K562 (cell line): Measurements from ENCODE around the gene MRPS6. TPM values are rescaled to one million over a fixed set of nuclear protein-coding genes. Genes with fewer than 3 reads are reported as not detected.

Experiments used
- BHLHE40 ChIP-seq: IDR thresholded peaks from 2 replicates; pipeline ENCODE4 v1.6.1; 2011; ENCODE audit warnings: low read length, improper control_type of control experiment
- BRD9 ChIP-seq: fragments of 450-650 bp; IDR thresholded peaks from 2 replicates; pipeline ENCODE4 v1.6.1; 2018; ENCODE audit warnings: low read depth; ENCODE audit not compliant: partially characterized antibody
- CCAR2 ChIP-seq: fragments of 200-400 bp; formaldehyde crosslinking; IDR thresholded peaks from 2 replicates; pipeline ENCODE4 v1.6.1; 2017; ENCODE audit warnings: mild to moderate bottlenecking, low read depth, low read length
- EP400 ChIP-seq: fragments of 450-650 bp; IDR thresholded peaks from 2 replicates; pipeline ENCODE4 v1.6.1; 2017; ENCODE audit warnings: antibody characterized with exemption, mild to moderate bottlenecking, moderate library complexity
- NFE2 ChIP-seq: IDR thresholded peaks from 2 replicates; pipeline ENCODE4 v1.6.1; 2014; ENCODE audit warnings: antibody characterized with exemption, low read depth
- PML ChIP-seq: IDR thresholded peaks from 2 replicates; pipeline ENCODE4 v1.6.1; 2012; ENCODE audit warnings: low read length, inconsistent platforms
- POLR2AphosphoS2 ChIP-seq: IDR thresholded peaks from 2 replicates; pipeline ENCODE4 v1.6.1; 2012; ENCODE audit warnings: low read length, improper control_type of control experiment
- PYGO2 ChIP-seq: fragments of 450-650 bp; IDR thresholded peaks from 2 replicates; pipeline ENCODE4 v1.6.1; 2016; ENCODE audit warnings: mild to moderate bottlenecking, missing genetic modification characterization, moderate library complexity, missing compliant biosample characterization
- SUPT5H ChIP-seq: fragments of 450-650 bp; IDR thresholded peaks from 2 replicates; pipeline ENCODE4 v1.6.1; 2016
- ZNF134 ChIP-seq: fragments of 250-450 bp; sonication (Bioruptor Pico); conservative IDR thresholded peaks from 2 replicates; pipeline ENCODE4 v1.4.0; 2020
- ZNF408 ChIP-seq: fragments of 250-450 bp; sonication (Bioruptor Pico); IDR thresholded peaks from 2 replicates; pipeline ENCODE4 v1.4.0; 2020; ENCODE audit warnings: low read depth, mild to moderate bottlenecking, moderate library complexity
- ZNF766 ChIP-seq: fragments of 200-800 bp; sonication (Bioruptor generic); conservative IDR thresholded peaks from 2 replicates; pipeline ENCODE4 v1.6.1; 2016; ENCODE audit warnings: missing genetic modification characterization, missing compliant biosample characterization
- polyA plus RNA-seq, 8 experiments: library from polyadenylated mRNA; depleted of rRNA in 4 of 8; stranded (reverse) in 5 of 8; unstranded in 3 of 8; fragments of >200 nt; fragmentation: Nextera tagmentation in 2 of 8; fragmentation: Illumina TruSeq in 1 of 8; extraction: Ambion mirVana in 2 of 8; extraction: Trizol in 1 of 8; gene quantifications; 2 replicates each; pipeline versions ENCODE4 v1.2.1 to v1.2.3, GENCODE V29; 2011 to 2014; ENCODE audit warnings: inconsistent platforms in 1 of 8, missing spikeins in 1 of 8
- total RNA-seq, 7 experiments: library from RNA; depleted of rRNA in 6 of 7; stranded (reverse); fragments of >200 nt in 6 of 7; fragmentation: Illumina TruSeq in 2 of 7; extraction: Trizol in 2 of 7; gene quantifications; 2 replicates each; pipeline versions ENCODE4 v1.2.1 to v1.2.3, GENCODE V29; 2011 to 2021; ENCODE audit warnings: low replicate concordance in 1 of 7
- TF ChIP-seq, protein P1 (sequence below): fragments of 250-450 bp; sonication (Bioruptor Pico); IDR thresholded peaks from 2 replicates; pipeline ENCODE4 v1.8.0; 2022; ENCODE audit warnings: moderate library complexity, mild to moderate bottlenecking, inconsistent platforms
- TF ChIP-seq, protein P2 (sequence below): fragments of 450-650 bp; IDR thresholded peaks from 2 replicates; pipeline ENCODE4 v1.6.1; 2016; ENCODE audit warnings: mild to moderate bottlenecking, moderate library complexity
- TF ChIP-seq, protein P3 (sequence below): fragments of 450-650 bp; IDR thresholded peaks from 2 replicates; pipeline ENCODE4 v1.6.1; 2016; ENCODE audit warnings: missing biosample characterization, missing genetic modification characterization

The MRPS6 gene
- total and polyA plus RNA-seq, 9 of the 15 experiments (the other 6 are each of a cell fraction or from before 2014, with no cell fraction given): 26.1 to 72.0 (median 39.3) TPM

GRCh38 chr21:34029743-34030528 lies 43.4 kb upstream of the MRPS6 start (continued):
- TF ChIP-seq PYGO2: no peak
- TF ChIP-seq ZNF134: no peak
- no peak for TF ChIP-seq ZNF408 (CRISPR knock-in tag)
- TF ChIP-seq, protein P1, sequence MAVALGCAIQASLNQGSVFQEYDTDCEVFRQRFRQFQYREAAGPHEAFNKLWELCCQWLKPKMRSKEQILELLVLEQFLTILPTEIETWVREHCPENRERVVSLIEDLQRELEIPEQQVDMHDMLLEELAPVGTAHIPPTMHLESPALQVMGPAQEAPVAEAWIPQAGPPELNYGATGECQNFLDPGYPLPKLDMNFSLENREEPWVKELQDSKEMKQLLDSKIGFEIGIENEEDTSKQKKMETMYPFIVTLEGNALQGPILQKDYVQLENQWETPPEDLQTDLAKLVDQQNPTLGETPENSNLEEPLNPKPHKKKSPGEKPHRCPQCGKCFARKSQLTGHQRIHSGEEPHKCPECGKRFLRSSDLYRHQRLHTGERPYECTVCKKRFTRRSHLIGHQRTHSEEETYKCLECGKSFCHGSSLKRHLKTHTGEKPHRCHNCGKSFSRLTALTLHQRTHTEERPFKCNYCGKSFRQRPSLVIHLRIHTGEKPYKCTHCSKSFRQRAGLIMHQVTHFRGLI (CRISPR knock-in tag): no peak
- peak; percentile 30; the same call in 1 of the 2 replicates for TF ChIP-seq BHLHE40
- no peak for TF ChIP-seq SUPT5H
- TF ChIP-seq, protein P2, sequence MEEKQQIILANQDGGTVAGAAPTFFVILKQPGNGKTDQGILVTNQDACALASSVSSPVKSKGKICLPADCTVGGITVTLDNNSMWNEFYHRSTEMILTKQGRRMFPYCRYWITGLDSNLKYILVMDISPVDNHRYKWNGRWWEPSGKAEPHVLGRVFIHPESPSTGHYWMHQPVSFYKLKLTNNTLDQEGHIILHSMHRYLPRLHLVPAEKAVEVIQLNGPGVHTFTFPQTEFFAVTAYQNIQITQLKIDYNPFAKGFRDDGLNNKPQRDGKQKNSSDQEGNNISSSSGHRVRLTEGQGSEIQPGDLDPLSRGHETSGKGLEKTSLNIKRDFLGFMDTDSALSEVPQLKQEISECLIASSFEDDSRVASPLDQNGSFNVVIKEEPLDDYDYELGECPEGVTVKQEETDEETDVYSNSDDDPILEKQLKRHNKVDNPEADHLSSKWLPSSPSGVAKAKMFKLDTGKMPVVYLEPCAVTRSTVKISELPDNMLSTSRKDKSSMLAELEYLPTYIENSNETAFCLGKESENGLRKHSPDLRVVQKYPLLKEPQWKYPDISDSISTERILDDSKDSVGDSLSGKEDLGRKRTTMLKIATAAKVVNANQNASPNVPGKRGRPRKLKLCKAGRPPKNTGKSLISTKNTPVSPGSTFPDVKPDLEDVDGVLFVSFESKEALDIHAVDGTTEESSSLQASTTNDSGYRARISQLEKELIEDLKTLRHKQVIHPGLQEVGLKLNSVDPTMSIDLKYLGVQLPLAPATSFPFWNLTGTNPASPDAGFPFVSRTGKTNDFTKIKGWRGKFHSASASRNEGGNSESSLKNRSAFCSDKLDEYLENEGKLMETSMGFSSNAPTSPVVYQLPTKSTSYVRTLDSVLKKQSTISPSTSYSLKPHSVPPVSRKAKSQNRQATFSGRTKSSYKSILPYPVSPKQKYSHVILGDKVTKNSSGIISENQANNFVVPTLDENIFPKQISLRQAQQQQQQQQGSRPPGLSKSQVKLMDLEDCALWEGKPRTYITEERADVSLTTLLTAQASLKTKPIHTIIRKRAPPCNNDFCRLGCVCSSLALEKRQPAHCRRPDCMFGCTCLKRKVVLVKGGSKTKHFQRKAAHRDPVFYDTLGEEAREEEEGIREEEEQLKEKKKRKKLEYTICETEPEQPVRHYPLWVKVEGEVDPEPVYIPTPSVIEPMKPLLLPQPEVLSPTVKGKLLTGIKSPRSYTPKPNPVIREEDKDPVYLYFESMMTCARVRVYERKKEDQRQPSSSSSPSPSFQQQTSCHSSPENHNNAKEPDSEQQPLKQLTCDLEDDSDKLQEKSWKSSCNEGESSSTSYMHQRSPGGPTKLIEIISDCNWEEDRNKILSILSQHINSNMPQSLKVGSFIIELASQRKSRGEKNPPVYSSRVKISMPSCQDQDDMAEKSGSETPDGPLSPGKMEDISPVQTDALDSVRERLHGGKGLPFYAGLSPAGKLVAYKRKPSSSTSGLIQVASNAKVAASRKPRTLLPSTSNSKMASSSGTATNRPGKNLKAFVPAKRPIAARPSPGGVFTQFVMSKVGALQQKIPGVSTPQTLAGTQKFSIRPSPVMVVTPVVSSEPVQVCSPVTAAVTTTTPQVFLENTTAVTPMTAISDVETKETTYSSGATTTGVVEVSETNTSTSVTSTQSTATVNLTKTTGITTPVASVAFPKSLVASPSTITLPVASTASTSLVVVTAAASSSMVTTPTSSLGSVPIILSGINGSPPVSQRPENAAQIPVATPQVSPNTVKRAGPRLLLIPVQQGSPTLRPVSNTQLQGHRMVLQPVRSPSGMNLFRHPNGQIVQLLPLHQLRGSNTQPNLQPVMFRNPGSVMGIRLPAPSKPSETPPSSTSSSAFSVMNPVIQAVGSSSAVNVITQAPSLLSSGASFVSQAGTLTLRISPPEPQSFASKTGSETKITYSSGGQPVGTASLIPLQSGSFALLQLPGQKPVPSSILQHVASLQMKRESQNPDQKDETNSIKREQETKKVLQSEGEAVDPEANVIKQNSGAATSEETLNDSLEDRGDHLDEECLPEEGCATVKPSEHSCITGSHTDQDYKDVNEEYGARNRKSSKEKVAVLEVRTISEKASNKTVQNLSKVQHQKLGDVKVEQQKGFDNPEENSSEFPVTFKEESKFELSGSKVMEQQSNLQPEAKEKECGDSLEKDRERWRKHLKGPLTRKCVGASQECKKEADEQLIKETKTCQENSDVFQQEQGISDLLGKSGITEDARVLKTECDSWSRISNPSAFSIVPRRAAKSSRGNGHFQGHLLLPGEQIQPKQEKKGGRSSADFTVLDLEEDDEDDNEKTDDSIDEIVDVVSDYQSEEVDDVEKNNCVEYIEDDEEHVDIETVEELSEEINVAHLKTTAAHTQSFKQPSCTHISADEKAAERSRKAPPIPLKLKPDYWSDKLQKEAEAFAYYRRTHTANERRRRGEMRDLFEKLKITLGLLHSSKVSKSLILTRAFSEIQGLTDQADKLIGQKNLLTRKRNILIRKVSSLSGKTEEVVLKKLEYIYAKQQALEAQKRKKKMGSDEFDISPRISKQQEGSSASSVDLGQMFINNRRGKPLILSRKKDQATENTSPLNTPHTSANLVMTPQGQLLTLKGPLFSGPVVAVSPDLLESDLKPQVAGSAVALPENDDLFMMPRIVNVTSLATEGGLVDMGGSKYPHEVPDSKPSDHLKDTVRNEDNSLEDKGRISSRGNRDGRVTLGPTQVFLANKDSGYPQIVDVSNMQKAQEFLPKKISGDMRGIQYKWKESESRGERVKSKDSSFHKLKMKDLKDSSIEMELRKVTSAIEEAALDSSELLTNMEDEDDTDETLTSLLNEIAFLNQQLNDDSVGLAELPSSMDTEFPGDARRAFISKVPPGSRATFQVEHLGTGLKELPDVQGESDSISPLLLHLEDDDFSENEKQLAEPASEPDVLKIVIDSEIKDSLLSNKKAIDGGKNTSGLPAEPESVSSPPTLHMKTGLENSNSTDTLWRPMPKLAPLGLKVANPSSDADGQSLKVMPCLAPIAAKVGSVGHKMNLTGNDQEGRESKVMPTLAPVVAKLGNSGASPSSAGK: peak; percentile 91
- peak; percentile 48; the same call in 1 of the 2 replicates for TF ChIP-seq NFE2
- no peak; the same call in 1 of the 2 replicates for TF ChIP-seq ZNF766 (CRISPR knock-in tag)
- TF ChIP-seq, protein P3, sequence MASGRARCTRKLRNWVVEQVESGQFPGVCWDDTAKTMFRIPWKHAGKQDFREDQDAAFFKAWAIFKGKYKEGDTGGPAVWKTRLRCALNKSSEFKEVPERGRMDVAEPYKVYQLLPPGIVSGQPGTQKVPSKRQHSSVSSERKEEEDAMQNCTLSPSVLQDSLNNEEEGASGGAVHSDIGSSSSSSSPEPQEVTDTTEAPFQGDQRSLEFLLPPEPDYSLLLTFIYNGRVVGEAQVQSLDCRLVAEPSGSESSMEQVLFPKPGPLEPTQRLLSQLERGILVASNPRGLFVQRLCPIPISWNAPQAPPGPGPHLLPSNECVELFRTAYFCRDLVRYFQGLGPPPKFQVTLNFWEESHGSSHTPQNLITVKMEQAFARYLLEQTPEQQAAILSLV (tag): no peak
- peak; percentile 79 for TF ChIP-seq EP400
- no peak for TF ChIP-seq POLR2AphosphoS2
- TF ChIP-seq BRD9: no peak
- no peak for TF ChIP-seq CCAR2
- no peak for TF ChIP-seq PML
